Adrenal gland (tissue), 12 donors: ENCODE measurements around the gene PBX2. TPM values are rescaled to one million over a fixed set of nuclear protein-coding genes. Genes with fewer than 3 reads are reported as not detected.
A peak's percentile ranks its signal among the peaks of the same experiment; 100 is the strongest.

Experiments
- DNase-seq, 7 donors: peaks; one replicate each; pipeline ENCODE4 v3.0.0-alpha.2; 2019 to 2020
- H3K27ac ChIP-seq, 5 donors: fragments of 200-600 bp; sonication (generic) in 4 of 5; 1 replicate in 3 of 5; 2 replicates in 2 of 5; pipeline versions ENCODE4 v1.5.1 to v1.8.0; 2016 to 2020; ENCODE audit warnings: mild to moderate bottlenecking in 1 of 5
- H3K27me3 ChIP-seq: fragments of 200-600 bp; 2 replicates; pipeline ENCODE4 v1.8.0; 2021
- H3K36me3 ChIP-seq, 2 donors: fragments of 200-600 bp; replicated peaks in 1 of 2; 1 replicate in 1 of 2; 2 replicates in 1 of 2; pipeline versions ENCODE4 v1.5.1 to v1.8.0; 2018 to 2022
- H3K4me1 ChIP-seq, 2 donors: fragments of 200-600 bp; replicated peaks in 1 of 2; 1 replicate in 1 of 2; 2 replicates in 1 of 2; pipeline versions ENCODE4 v1.5.1 to v1.8.0; 2018 to 2021
- H3K4me3 ChIP-seq, 4 donors: fragments of 200-600 bp; sonication (generic) in 3 of 4; one replicate each; pipeline ENCODE4 v1.5.1; 2016 to 2018
- H3K9me3 ChIP-seq, 3 donors: fragments of 200-600 bp; sonication (generic) in 1 of 3; replicated peaks in 1 of 3; 1 replicate in 2 of 3; 2 replicates in 1 of 3; pipeline versions ENCODE4 v1.5.1 to v1.8.0; 2016 to 2021
- CTCF ChIP-seq, 6 experiments: fragments of 450-650 bp in 4 of 6; fragments of 200-600 bp in 2 of 6; sonication (generic) in 1 of 6; IDR thresholded peaks; 1 replicate in 5 of 6; 2 replicates in 1 of 6; pipeline versions ENCODE4 v1.5.1 to v1.8.0; 2016 to 2021; ENCODE audit warnings: antibody characterized with exemption in 6 of 6, mild to moderate bottlenecking in 2 of 6, moderate library complexity in 1 of 6
- POLR2A ChIP-seq, 2 donors: fragments of 450-650 bp; IDR thresholded peaks; one replicate each; pipeline ENCODE4 v1.6.1; 2017; ENCODE audit warnings: antibody characterized with exemption in 2 of 2, mild to moderate bottlenecking in 2 of 2, moderate library complexity in 1 of 2
- WGBS, 4 donors: extraction: QIAGEN DNeasy Blood & Tissue Kit in 2 of 4; methylation state at CpG; one replicate each; pipeline versions ENCODE4 v1.1.5 to v1.1.7; 2013 to 2017; 5-methylcytosine and 5-hydroxymethylcytosine counted together
- intact Hi-C, 2 donors: fragments of 100-400 bp; cut with DNase I; formaldehyde crosslinking; loops; one replicate each; pipeline versions ENCODE4 v1.14.1 to v1.15.0; 2022 to 2023
- polyA plus RNA-seq, 3 donors: library from polyadenylated mRNA; stranded (reverse); fragments of 200-250 nt in 2 of 3; fragments of 350-450 nt in 1 of 3; fragmentation: Illumina TruSeq in 1 of 3; extraction: RNeasy Lipid Tissue Mini Kit (QIAGEN cat#74804) in 1 of 3; gene quantifications; one replicate each; pipeline ENCODE4 v1.2.3, GENCODE V29; 2013 to 2014
- total RNA-seq, 9 donors: library from RNA; depleted of rRNA in 4 of 9; stranded (reverse); fragments of >200 nt in 4 of 9; fragments of 120-200 nt in 1 of 9; fragmentation: NEBNext Ultra II Directional in 1 of 9; extraction: Animal tissue kit (Norgen Biotek cat#: 25700) in 1 of 9; gene quantifications; one replicate each; pipeline versions ENCODE4 v1.1.0 to v1.2.4, GENCODE V29; 2013 to 2023
- donor health status: healthy with polysubstance abuse.
- donor health status: Bipolar disorder and iron deficiency.
- donor health status: DM: yes; HTN: yes; CAD: no.
- donor health status: DM: no; HTN: no; CAD: no.
- donor health status: DM: no; HTN: no; CAD: no.
- donor health status: DM: yes; HTN: yes; CAD: no.

PBX2 gene
- total and polyA plus RNA-seq, 12 donors, result 34.4 to 211 (median 61.3) TPM

- Histone ChIP-seq H3K4me3 (no peak overlapping the region), H3K27ac (no peak overlapping the region), H3K9me3 (no peaks in the 10 kb centered on the region), H3K4me1 (peaks cover 0 to 4% of the 10 kb centered on the region in 2 donors), H3K36me3 (no peaks in the 10 kb centered on the region), H3K27me3 (no peaks in the 10 kb centered on the region)
- no peak for TF ChIP-seq CTCF (IDR thresholded peaks at IDR 0.05)
- no peak for TF ChIP-seq POLR2A (IDR thresholded peaks at IDR 0.05)
- DNase-seq, result no peak
- WGBS, 4 donors, result 78 to 85% (median 82%) methylated on average over 5 to 9 of the region's 9 CpGs
- intact Hi-C loops, result loop anchor here in 1 of 2 donors (10.0 kb wide), 1 partner anchor 1027 kb away; the partner anchor contains the start of gene POU5F1
Measured at GRCh38 chr6:32202186-32202585, 12.2 kb upstream of the PBX2 start.

GRCh38 chr6:32200711-32201475 lies 10.9 kb upstream of the PBX2 start:
- intact Hi-C loops, result loop anchor here in 1 of 2 donors (10.0 kb wide), 1 partner anchor 1026 kb away; the partner anchor contains the start of gene POU5F1

GRCh38 chr6:32198866-32199265 lies 8.9 kb upstream of the PBX2 start:
- H3K4me1 ChIP-seq, result peaks cover 6 to 21% of the 10 kb centered on the region in 2 donors
- DNase-seq, result no peak
- no peak overlapping the region for H3K4me3 ChIP-seq
- H3K27ac ChIP-seq, result no peak overlapping the region
- WGBS, 4 donors, result 81 to 89% (median 87%) methylated on average over 16 to 17 of the region's 17 CpGs
- H3K36me3 ChIP-seq, result no peaks in the 10 kb centered on the region
- no peaks in the 10 kb centered on the region for H3K27me3 ChIP-seq
- intact Hi-C loops, result no loop called here
- no peak for TF ChIP-seq CTCF (IDR thresholded peaks at IDR 0.05)
- TF ChIP-seq POLR2A (IDR thresholded peaks at IDR 0.05), result no peak
- no peaks in the 10 kb centered on the region for H3K9me3 ChIP-seq

More at GRCh38 chr6:32200711-32201475, 10.9 kb upstream of the PBX2 start:
- WGBS, 4 donors, result 77 to 87% (median 82%) methylated on average over 5 to 13 of the region's 13 CpGs
- H3K4me1 ChIP-seq, result peaks cover 6 to 12% of the 10 kb centered on the region in 2 donors
- no peak for DNase-seq
- no peak overlapping the region for H3K4me3 ChIP-seq
- TF ChIP-seq CTCF (IDR thresholded peaks at IDR 0.05) (no peak), POLR2A (IDR thresholded peaks at IDR 0.05) (no peak)
- H3K9me3 ChIP-seq, result no peaks in the 10 kb centered on the region
- H3K36me3 ChIP-seq, result no peaks in the 10 kb centered on the region
- H3K27me3 ChIP-seq, result no peaks in the 10 kb centered on the region
- H3K27ac ChIP-seq, result no peak overlapping the region

- WGBS, 4 donors, result 65 to 72% (median 67%) methylated on average over 2 to 3 of the region's 3 CpGs
- no peak for TF ChIP-seq CTCF (IDR thresholded peaks at IDR 0.05)
- no peak for TF ChIP-seq POLR2A (IDR thresholded peaks at IDR 0.05)
- Histone ChIP-seq H3K27me3 (no peaks in the 10 kb centered on the region), H3K36me3 (no peaks in the 10 kb centered on the region), H3K4me3 (no peak overlapping the region), H3K9me3 (no peaks in the 10 kb centered on the region), H3K27ac (no peak overlapping the region), H3K4me1 (peaks cover 6 to 26% of the 10 kb centered on the region in 2 donors)
- intact Hi-C loops, result no loop called here
- DNase-seq, result peak in 1 of 7 donors; percentile 59
Measured at GRCh38 chr6:32198345-32198696, 8.3 kb upstream of the PBX2 start.
